Sigmoid colon (tissue), 4 donors: ENCODE data around the gene GUCY1B1.

Source experiments
- CTCF ChIP-seq, 4 experiments: fragments of 450-650 bp in 3 of 4; fragments of 200-600 bp in 1 of 4; IDR thresholded peaks; one replicate each; pipeline ENCODE4 v1.5.1; 2016 to 2019; ENCODE audit warnings: antibody characterized with exemption in 4 of 4, mild to moderate bottlenecking in 3 of 4, moderate library complexity in 2 of 4
- EP300 ChIP-seq, 4 donors: sonication (generic); formaldehyde crosslinking; IDR thresholded peaks; one replicate each; pipeline ENCODE4 v1.6.1; 2017; ENCODE audit warnings: antibody characterized with exemption in 4 of 4
- POLR2A ChIP-seq, 2 donors: fragments of 450-650 bp; IDR thresholded peaks; one replicate each; pipeline ENCODE4 v1.6.1; 2016; ENCODE audit warnings: antibody characterized with exemption in 2 of 2, mild to moderate bottlenecking in 2 of 2, moderate library complexity in 2 of 2
- POLR2AphosphoS5 ChIP-seq, 4 donors: sonication (generic); formaldehyde crosslinking; IDR thresholded peaks; one replicate each; pipeline ENCODE4 v1.6.1; 2017; ENCODE audit warnings: antibody characterized with exemption in 4 of 4

DNA sequence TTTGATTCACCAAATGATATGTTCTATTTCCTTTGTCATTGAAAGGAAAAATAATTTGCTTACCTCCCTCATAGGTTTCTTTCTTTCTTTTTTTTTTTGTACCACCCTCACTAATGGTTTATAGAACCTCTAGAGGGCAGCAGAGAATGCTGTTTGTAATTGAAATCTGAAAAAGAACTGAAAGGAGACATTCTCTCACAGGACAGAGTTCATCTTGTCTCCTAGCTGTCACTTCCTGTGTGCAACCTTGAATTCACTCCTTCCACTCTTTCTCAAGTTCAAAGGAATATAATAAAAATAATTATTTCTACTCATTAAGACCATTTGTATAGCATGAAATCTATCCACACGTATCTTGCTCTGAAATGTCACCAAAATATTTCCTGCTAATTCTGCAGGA lies 51.0 kb downstream of the GUCY1B1 start:
- TF ChIP-seq CTCF (IDR thresholded peaks at IDR 0.05), result peak; percentile 25 to 62 (median 49)
- TF ChIP-seq EP300 (IDR thresholded peaks at IDR 0.05), result no peak
- TF ChIP-seq POLR2AphosphoS5 (IDR thresholded peaks at IDR 0.05), result peak in 1 of 4 donors; percentile 30
- no peak for TF ChIP-seq POLR2A (IDR thresholded peaks at IDR 0.05)
